ENCODE measurements around the gene NUDCD2.
"Not testable (repeated sequence)": the region's sequence is repeated elsewhere in the genome, so short reads cannot be mapped to it uniquely, and the experiment has no call there.

Gene NUDCD2

DNA sequence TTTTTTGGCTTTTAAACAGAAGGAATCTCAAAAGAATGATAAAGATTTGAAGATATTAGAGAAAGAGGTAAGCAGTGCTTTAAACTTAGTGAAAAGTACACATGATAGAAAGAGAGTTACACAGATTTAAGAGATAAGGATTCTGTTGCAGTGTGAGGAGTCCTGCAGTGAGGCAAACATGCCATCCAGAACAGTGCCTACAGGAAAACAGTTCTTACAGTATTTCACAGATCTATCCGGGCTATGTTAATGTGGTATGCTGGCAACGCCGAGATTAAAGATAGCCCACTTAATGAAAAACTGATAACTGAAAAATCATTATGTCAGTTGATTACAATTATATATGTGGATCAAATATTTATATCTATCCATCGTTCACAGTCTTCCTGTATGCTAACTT is 7.8 kb upstream of the NUDCD2 start:
- no peak for DNase-seq (ENCODE audit: low spot score)

- DNase-seq (ENCODE audit: low spot score) = no peak
Observed at GRCh38 chr5:163463063-163463435, 3.1 kb upstream of the NUDCD2 start.

DNA sequence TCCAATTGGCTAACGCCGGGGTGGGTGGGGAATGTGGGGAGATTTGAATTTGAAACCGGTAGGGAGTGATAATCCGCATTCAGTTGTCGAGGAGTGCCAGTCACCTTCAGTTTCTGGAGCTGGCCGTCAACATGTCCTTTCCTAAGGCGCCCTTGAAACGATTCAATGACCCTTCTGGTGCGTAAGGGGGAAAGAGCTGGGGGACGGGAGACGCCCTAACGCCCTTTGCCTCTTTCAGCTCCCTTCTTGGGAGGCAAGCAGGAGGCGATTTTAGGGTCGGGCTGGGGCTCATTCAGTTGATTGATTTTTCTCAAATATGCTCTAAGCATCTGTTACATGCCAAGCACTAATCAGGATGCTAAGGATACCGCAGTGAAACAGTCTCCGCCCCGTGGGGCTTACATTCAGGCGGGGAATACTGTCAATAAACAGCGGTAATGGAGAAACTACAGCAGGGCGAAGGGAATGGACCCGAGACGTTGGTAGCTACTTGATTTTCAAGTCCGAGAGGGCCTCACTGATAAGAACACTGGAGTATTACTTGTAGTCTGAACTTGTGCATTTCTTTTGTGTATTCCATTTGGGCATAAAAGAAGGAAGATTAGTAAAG is 765 bp upstream of the NUDCD2 start, which contains the start of gene HMMR:
TSS of gene HMMR (plus strand) at position 71 of the 610 bp plus-strand sequence. CDS start at position 132, 61 bp downstream.
- no peak for DNase-seq (ENCODE audit: low spot score)

DNA sequence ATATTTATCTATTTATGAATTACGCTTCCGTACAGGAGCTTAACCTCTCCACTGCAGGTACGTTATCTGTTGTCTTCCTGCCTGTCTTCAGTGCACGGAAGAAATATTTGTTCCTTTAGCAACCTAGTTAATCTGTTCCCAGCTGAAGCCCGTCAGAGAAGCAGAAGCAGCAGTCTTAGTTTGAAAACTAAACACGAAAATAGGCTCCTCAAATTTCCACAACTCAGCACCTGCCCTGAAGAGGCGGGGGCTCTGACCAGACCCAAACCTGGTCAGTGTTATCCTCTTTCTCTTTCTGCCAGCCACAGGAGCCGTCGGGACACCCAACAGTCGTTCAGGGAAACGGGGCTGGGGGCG is 462 bp downstream of the NUDCD2 start:
- no peak for DNase-seq (ENCODE audit: low spot score)

DNA sequence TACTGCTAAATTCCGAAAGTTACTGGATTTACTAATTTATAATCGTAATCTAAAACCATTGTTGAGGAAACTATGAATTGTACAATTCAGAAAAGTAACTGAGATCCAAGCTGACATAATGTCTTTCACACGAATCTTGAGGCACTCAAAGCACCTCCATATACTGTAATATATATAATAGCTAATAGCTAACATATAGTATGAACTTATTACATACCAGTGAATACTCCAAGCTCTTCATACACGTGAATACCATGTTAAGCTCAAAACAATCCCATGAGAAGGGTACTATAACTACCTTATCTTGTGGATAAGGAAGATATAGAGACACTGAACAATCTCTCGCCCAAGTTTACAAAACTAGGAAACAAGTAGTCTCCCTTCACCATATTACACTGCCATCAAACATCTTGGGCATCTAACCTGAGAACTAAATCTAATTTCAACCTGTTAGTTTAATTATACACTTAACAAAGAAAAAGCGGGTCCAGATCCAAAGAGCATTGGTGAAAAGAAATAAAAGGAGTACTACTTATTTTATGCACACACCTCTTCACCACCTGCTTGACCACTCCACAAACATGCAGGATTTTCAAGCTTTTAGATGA is 1.0 kb downstream of the NUDCD2 start:
- no peak for DNase-seq (ENCODE audit: low spot score)

DNA sequence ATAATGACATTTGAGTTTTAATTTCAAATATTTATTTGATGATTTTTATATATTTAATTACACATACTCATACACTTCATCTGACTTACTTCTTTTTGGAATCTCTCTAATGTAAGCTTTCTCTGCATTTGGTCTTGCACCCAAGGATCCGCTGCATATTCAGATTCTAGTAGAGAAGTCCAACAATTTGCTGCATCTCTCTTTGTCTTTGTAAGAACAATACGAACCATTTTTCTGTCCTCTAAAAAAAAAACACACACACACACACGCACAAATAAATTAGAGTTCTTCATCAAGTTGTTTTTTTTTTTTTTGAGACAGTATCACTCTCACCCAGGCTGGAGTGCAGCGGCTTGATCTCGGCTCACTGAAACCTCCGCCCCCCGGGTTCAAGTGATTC is 3.1 kb downstream of the NUDCD2 start:
- DNase-seq (ENCODE audit: low spot score) = no peak

DNA sequence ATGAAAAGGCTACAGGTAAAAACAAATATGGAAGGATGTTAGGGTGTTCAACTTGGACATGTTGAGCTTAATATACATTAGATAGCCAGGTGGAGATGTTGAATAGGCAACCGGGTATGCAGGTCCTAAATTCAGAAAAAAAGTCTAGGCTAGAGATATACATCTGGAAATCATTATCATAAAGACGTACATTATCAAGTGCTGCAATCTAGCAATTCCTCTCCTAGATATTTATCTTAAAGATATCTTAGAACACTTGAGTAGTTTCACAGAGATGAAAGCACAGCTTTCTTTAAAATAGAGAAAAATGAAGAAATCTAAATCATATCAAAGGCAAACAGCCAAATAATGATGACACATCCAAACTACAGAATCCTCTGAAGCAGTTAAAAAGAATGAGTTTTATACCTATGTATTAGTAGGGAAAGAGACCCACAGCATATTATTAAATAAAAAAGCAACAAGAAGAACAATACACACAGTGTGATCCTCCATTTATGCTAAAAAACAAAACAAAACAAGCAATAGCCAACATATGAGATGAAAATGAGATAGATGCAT is 3.8 kb downstream of the NUDCD2 start:
- no peak for DNase-seq (ENCODE audit: low spot score)

- not testable (repeated sequence) for DNase-seq (ENCODE audit: low spot score)
Observed at GRCh38 chr5:163455406-163455805, 4.5 kb downstream of the NUDCD2 start.

- no peak for DNase-seq (ENCODE audit: low spot score)
Observed at GRCh38 chr5:163453705-163454104, 6.2 kb downstream of the NUDCD2 start.

- DNase-seq (ENCODE audit: low spot score) = no peak
Observed at GRCh38 chr5:163451489-163451888, 8.4 kb downstream of the NUDCD2 start.

DNA sequence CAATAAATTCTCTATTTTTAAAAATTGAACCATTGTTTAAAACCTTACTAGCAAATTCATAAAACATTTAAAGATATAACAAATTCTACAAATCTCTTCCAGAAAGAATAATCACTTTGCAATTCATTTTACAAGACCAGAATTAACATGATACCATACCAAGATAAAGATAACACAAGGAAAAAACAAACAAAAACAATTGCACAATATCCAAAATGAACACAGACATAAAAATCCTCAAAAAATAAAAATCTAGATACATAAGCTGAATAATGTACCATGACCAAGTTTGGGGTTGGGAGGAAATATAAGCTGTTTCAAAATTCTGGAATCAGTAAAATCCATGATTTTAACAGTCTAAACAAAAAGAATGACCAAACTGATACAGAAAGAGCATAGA is 11.4 kb downstream of the NUDCD2 start:
- no peak for DNase-seq (ENCODE audit: low spot score)

DNA sequence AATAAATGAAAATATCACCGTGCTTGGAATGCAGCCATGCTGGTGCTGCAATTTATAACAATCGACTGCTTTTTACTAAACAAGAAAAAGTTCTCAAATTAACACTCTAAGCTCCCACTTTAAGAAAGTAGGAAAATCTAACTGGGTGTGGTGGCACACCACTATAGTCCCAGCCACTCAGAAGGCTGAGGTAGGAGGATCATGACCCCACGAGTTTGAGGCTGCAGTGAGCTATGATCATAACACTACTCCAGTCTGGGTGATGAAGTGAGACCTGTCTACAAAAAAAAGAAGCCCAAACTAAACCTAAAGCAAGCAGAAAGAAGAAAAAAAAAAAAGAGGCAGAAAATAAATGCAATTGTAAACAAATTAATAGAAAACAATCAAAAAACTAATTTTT is 12.0 kb downstream of the NUDCD2 start:
- no peak for DNase-seq (ENCODE audit: low spot score)

GRCh38 chr5:163447191-163447590 is 12.7 kb downstream of the NUDCD2 start:
- no peak for DNase-seq (ENCODE audit: low spot score)

- no peak for DNase-seq (ENCODE audit: low spot score)
Observed at GRCh38 chr5:163445345-163445744, 14.6 kb downstream of the NUDCD2 start.

GRCh38 chr5:163444526-163444925 is 15.4 kb downstream of the NUDCD2 start:
- no peak for DNase-seq (ENCODE audit: low spot score)

DNA sequence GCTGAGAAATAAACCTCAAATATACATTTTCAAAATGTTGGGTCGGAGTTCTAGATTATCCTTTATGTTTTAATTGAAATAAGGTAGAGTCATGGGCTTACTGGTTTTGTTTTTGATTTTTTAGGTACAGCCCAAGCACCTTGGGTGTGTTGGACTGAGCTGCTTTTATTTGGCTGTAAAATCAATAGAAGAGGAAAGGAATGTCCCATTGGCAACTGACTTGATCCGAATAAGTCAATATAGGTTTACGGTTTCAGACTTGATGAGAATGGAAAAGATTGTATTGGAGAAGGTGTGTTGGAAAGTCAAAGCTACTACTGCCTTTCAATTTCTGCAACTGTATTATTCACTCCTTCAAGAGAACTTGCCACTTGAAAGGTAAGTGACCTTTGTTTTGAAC is 18.9 kb downstream of the NUDCD2 start:
- DNase-seq (ENCODE audit: low spot score) = no peak

- no peak for DNase-seq (ENCODE audit: low spot score)
Observed at GRCh38 chr5:163439092-163439425, 20.8 kb downstream of the NUDCD2 start.

- DNase-seq (ENCODE audit: low spot score) = peak; percentile 97
Observed at GRCh38 chr5:163437309-163438182, 22.4 kb downstream of the NUDCD2 start, which contains the start of gene CCNG1. Gene CCNG1 (plus strand): TSS chr5:163437595. CDS start chr5:163439257, 1,662 bp downstream.

DNA sequence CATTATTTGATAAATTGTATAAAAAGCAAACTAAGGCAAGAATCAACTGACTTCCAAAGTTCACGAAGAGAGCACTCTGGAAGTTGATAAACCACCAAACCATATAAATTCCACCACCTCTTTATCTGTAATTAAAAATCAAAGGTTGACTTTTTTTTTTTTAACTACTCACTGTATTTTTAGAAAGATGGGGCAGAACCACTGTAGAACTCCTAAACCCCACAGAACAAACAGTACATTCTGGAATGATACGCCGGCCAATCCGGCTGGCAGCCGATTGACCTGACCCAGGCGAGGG is 22.9 kb downstream of the NUDCD2 start:
- DNase-seq (ENCODE audit: low spot score) = no peak

- DNase-seq (ENCODE audit: low spot score) = no peak
Observed at GRCh38 chr5:163436515-163436914, 23.4 kb downstream of the NUDCD2 start.

GRCh38 chr5:163434401-163434866 is 25.5 kb downstream of the NUDCD2 start:
- no peak for DNase-seq (ENCODE audit: low spot score)

DNA sequence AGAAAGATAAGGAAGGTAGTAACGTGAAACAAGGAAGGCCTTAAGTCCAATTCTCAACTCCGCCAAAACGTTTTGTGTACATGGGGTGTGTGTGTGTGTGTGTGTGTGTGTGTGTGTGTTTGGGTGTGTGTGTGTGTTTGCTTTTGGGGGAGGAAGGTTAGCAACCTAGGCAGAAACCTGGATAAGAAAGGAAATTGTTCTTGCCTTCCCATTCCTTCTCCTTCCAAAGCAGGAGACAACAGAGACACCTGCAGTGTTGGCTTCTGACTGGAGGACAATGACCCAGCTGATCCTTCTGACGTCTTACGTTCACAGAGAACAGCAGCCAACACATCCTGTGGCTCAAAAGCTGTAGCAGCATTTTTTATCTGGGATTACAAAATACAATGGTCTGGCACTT is 26.6 kb downstream of the NUDCD2 start:
- DNase-seq (ENCODE audit: low spot score) = no peak

GRCh38 chr5:163432544-163432943 is 27.4 kb downstream of the NUDCD2 start:
- no peak for DNase-seq (ENCODE audit: low spot score)

Measured in germinal center (tissue), 1 donor.